HUDEP-2 (cell line): Measurements from ENCODE around the gene RAB3B.
"Not testable (repeated sequence)": the region's sequence is repeated elsewhere in the genome, so short reads cannot be mapped to it uniquely, and the experiment has no call there.

Experiments
- DNase-seq, 76 experiments: peaks; one replicate each; lab custom pipeline; 2025; ENCODE audit not compliant: unreplicated experiment in 76 of 76; lab: John Stamatoyannopoulos, UW

The RAB3B gene

GRCh38 chr1:51875836-51876235 is 114.7 kb downstream of the RAB3B start:
- DNase-seq: no peak

- DNase-seq: peak in 5 of 76 experiments; percentile 4 to 15 (median 10)
These were observed 115.2 kb downstream of the RAB3B start for GRCh38 chr1:51875291-51875772.

GRCh38 chr1:51873270-51873669 is 117.2 kb downstream of the RAB3B start:
- not testable (repeated sequence) for DNase-seq

- no peak for DNase-seq
These were observed 119.0 kb downstream of the RAB3B start for GRCh38 chr1:51871351-51871975.

- no peak for DNase-seq
These were observed 119.7 kb downstream of the RAB3B start for GRCh38 chr1:51870603-51871350.

GRCh38 chr1:51867479-51868232 is 122.8 kb downstream of the RAB3B start:
- DNase-seq: no peak

GRCh38 chr1:51863384-51863783 is 127.1 kb downstream of the RAB3B start:
- DNase-seq: no peak

GRCh38 chr1:51861669-51862068 is 128.8 kb downstream of the RAB3B start:
- peak in 1 of 76 experiments; percentile 14 for DNase-seq

GRCh38 chr1:51859735-51860134 is 130.8 kb downstream of the RAB3B start:
- peak in 2 of 76 experiments; percentile 5 to 9 for DNase-seq

- no peak for DNase-seq
These were observed 131.2 kb downstream of the RAB3B start for GRCh38 chr1:51859333-51859732.

GRCh38 chr1:51858892-51859291 is 131.6 kb downstream of the RAB3B start:
- DNase-seq: no peak
